Activated CD4-positive, alpha-beta T cell treated with anti-CD3 and anti-CD28 coated beads, Interleukin-2, Interleukin-6, amounts not matched to agents 100 ng/mL and 50 ng/mL, durations not matched to agents 16 hours and 8 hours (primary cell): ENCODE data around the gene VASH2.
"Not testable (repeated sequence)": the region's sequence is repeated elsewhere in the genome, so short reads cannot be mapped to it uniquely, and the experiment has no call there.

Source experiments
- DNase-seq: peaks from one replicate; pipeline ENCODE4 v3.0.0-alpha.2; 2020

VASH2 gene

DNA sequence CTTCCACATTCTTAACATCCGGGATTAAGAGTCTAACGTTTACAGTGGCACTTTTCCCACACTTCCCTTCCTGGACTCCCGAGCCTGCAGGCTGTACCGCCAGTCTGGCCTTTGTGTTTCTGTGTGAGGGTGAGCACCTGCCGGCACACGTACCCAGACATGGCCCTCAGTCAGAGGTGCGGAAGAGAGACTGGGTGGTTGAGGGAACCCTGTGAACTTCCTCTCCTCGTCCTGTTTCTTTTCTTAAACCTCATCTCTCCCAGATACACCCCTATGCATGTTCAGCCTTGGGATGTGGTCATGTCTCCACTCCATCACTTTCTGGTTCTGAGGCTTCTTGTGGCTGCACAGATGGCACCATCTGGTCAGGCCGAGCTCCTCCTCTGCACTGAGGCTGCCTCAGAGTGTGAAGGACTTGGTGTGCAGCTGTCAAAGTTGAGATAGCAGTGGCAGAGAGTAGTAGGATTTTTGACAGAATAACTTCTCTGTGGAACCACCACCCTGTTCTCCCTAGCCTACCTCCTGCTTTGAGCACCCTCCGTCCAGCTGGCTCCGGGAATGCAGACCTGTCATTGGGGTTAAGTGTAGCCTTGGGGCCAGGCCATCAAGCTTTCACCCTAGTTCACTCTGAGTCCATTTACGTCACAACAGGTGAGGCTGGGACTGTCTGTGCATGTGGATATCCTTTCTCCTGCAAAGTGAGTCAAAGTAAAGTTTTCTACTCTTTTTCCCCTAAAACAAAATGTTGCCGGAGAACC, 31.4 kb downstream of the VASH2 start:
- peak; percentile 24 for DNase-seq

DNA sequence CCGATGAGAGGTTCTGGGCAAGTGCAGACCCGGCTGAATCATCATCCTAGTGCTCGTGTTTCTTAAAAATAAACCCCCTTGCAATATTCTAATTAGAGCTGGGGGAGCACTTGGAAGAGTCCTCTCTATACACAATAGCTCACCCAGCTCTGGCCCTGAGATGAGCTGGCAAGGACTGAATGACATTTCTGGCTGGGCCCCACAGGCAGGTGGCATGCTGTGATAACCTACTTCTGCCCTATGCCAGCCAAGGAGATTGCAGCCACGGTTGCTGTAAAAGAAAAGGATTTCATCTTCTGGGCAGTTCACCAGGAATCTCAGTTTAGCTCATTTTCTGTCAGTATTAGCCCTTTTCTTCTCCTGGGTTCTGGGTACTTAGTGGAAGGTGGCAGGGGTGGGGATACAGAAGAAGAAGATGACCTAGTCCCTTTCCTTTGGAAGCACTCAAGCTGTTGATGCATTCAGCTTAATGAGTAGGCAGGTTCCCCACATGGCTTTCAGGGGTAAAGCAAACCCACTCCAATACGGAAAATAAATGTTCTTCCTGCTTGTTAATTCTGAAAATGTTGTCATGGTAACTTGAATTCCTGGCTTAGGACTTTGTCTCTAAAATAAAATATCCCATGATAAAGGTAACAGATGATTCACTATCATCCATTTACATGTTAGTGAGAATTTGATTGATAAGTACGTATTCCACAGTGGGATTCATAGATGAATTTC, 32.2 kb downstream of the VASH2 start:
- no peak for DNase-seq

DNA sequence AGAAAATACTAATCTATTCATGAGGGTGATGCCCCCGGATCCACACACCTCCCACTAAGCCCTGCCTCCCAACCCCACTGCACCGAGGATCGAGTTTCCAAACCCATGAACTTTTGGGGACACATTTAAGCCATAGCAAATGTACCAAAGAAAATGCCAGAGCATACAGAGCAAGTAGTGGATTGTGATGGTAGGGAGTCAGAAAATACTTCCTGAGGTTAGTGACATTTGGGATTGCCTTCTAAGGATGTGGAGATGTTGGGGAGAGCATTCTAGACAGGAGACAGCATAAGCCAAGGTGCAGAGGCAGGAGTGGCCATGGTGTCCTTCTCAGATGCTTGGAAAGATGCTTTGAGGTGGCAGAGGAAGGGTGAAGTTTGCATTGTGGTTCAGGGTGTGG, 33.1 kb downstream of the VASH2 start:
- no peak for DNase-seq

DNA sequence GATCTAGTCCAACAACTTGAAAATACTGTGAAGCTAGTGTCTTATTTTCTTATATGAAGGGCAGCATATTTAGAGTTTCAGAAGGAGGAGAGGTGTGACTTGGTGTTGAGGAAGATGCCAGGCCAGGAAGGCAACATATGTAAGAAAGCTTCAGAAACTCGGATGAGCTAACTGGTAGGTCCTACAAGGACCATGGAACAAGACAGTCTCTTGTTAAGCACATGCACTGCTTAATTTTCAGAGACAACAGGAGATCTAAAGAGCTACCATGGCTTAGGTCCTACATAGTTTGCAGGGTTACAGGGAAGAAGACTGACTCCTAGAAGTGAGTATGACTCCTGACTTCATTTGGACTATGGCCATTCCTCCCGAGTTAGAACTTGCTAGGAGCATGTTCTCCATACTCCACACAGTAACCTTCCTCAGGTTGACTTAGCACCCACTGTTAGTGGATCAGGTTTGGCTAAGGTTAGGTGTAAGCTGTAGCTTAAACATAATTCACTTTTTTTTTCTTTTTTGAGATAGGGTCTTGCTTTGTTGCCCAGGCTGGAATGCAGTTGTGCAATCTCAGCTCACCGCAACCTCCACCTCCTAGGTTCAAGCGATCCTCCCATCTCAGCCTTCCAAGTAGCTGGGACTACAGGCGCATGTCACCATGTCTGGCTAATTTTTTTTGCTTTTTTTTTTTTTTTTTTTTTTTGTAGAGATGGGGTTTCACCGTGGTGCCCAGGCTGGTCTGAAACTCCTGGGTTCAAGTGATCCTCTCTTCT, 34.4 kb downstream of the VASH2 start:
- DNase-seq: no peak

DNA sequence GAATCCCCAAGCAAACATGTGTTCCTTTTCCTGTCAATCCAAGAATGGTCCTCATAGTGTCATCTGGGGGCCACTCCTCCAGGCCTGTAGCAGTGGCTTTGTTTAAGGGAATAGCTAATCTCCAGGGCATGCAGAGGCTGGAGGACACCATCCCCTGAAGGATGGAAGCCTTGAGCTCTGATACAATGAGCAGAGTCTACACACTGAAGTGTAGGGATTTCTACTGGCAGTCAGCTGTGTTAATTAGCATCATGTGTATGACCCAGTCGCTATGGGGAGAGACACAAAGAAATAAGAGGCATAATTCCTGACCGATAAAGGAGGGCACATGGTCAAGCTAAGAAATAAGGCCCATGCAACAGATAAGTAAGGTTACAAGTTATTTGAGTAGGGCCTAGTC, 36.2 kb downstream of the VASH2 start:
- DNase-seq: no peak

DNA sequence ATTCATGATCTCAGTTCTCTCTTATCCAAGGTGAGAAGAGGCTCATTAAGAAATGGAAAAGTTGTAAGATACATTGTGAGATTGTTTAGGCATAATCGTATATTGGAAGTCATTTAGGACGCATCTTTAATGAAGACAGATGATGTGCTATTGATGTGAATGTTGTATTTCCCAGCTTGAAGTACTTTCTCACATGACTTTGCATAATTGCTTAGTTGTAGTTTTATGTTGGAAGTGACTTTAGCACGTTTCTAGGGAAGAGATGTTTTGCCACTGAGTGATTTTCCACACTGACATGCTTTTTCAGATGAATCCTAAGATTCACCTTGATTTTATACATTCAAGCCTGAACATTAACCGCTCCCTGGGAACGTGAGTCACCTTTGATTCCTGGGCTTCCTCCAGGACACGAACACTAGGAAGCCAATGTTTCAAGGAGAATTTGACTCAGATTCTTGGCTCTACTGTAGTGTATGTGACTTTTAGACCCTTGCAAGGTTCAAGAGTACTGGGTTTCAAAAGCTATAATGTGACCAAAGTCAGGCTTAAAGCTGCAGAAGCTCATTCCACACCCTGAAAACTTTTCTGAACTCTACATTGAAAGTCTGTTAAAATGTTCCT, 37.5 kb downstream of the VASH2 start:
- no peak for DNase-seq

DNA sequence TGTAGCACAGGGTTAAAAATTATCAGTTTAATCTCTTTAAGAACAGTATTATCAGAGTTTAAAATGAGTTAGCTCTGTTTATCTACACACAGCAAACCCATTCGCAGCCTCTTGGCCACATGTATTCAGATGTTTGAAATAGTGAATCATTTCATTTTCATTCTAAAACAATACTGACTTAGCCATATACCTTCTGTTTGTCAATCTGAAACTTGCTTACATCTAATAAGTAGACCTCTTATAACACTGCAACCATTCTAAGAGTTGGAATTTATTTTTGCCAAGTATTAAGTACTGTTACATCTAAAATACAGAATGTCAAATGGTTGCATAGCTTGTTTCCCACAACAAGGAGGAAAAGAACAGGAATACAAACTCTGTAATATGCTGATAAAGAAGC, 39.9 kb downstream of the VASH2 start:
- DNase-seq: no peak

DNA sequence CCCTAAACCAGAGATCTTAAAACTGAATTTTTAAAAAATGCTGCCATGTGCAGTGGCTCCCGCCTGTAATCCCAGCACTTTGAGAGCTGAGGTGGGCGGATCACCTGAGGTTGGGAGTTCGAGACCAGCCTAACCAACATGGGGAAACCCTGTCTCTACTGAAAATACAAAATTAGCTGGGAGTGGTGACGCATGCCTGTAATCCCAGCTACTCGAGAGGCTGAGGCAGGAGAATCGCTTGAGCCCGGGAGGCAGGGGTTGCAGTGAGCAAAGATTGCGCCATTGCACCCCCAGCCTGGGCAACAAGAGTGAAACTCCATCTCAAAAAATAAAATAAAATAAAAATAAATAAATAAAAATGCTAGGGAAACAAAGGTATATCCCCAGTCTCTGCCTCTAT, 43.6 kb downstream of the VASH2 start:
- not testable (repeated sequence) for DNase-seq

DNA sequence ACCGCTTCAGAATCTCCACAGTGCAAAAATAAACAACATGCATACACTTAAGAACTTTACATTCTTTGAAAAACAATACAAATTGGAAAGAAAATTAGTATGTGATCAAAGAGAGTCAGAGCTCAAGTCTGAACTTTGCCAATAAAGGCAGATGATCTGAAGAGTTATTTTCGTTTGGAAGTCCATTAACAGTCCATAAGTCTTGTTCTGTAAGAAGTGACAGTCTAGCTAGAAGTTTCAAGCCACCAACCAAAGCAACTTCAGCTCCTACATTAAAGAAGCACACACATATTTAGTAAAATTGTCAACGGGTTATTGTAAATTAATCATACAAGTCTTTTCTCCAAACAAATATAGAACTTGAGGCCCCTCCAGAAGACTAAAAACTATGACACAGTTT, 44.6 kb downstream of the VASH2 start:
- DNase-seq: no peak

DNA sequence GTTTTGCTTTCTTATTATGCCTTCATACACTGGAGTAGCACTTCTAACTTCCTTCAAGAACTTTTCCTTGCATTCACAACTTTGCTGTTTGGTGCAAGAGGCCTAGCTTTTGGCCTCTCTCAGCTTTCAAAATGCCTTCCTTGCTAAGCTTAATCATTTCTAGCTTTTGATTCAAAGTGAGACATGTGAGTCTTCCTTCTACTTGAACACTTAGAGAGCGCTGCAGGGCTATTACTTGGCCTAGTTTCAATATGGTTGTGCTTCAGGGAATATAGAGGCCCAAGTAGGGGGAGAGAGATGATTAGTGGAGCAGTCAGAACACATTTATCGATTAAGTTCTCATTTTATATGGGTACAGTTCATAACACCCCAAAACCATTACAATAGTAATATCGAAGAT, 52.9 kb downstream of the VASH2 start:
- DNase-seq: peak; percentile 88

DNA sequence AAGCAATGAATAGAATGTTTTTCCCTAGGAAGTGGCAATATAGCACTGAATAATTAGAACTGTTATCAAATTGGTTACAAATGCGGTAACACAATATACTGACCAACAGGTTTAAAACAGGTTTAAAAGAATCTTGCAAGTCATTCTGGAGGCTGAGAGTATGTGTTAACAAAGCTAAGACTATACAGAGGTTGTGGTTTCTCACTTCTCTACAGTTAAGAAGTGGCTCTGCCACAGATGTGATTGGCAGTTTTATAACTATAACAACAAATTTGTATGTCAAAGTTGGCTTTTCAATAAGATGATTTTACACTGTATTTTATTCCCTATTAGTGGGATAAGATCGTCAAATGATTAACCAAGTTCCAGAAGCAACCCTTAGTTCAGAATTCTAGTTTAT, 58.2 kb downstream of the VASH2 start:
- DNase-seq: peak; percentile 60

DNA sequence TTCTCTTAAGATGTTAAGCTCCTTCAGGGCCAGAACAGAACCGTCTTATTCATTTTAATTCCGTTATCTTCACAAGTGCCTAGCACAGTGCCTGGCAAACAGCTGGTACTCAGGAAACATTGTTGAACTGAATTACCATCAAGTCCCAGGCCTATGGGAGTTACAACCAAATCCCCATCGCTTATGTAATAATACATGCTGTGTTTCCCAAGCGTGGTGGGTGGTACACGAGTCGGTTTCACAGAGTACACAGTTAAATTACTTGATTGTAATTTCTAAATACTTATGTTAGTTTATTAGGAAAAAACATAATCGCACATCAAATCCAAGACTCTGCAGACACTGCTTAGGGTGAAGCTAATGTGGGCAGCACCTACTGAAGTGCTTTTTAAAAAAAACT, 64.3 kb downstream of the VASH2 start:
- peak; percentile 14 for DNase-seq

DNA sequence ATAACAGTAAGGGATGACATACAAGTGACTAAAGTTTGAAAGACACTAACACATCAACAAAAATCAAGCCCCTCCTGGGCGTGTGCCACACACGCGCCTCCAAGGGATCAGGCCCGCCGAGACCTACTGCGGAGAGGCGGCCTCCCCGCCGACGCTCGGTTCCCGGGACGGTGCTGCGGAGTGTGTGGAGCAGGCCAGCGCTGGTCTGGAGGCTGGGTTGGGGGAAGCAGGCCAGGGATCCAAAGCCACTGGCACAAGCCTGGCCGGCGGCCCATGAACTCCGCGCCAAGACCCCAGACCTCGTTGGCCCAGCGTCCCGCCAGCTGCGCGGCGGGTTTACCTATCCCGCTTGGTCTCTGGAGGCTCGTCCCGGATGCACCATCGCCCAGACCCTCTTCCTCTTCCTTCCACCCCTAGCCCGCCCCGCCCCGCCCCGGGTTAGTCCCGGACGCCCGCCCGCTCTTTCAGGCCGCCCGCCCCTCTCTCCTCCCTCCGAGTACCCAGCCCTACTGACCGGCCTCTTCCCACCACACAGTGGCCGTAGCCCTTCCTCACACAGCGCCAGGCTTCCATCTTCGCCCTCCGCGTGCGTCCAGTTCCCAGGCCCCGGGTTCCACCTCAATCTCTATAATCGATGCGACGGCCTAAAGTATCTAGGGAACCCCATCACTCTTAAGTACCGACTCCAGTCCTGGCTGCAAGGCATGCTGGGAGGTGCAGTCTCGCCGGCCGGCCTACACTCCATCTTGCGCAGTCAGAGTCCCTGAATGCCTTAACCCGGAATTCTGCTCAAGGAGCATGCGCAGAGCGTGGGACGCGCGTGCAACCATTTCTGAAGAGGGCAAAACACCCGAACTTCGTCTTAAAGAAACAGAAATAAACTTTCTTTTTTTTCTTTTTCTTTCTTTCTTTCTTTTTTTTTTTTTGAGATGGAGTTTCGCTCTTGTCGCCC, 65.0 kb downstream of the VASH2 start, which contains the start of gene ANGEL2:
ANGEL2 (minus strand) TSS at position 769 of the 952 bp plus-strand sequence; CDS start at position 573, 196 bp downstream.
- DNase-seq: peak; percentile 97

DNA sequence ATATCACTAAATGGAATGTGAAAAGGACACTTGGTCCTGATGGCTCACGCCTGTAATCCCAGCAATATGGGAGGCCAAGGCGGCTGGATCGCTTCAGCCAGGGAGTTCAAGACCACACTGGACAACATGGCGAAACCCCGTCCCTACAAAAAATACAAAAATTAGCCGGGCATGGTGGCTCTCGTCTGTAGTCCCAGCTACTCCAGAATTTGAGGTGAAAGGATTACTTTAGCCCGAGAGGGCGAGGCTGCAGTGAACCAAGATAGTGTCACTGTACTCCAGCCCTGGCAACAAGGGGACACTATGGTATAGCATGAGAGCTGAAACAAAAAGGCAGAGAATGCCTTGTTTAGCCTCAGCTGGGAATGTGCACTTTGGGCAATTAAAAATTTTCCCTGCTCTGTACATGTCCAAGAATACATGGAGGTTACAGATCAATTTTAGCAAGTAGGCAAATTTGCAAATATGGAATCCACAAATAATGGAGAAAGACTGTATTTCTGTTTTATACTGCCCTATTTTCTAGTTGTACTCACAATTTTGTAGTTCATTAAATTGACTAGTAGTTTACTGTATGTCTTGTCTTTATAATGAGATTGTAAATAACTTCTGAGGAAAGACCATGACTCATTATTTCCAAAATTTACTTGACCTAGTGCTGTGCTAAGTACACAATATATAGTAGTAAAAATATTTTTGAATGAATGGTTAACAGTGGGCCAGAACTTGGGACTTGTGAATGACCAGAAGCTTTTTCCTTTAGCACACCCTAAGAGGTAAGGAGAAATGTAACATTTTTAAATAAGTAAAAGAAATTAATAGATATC, 67.3 kb downstream of the VASH2 start:
- no peak for DNase-seq

DNA sequence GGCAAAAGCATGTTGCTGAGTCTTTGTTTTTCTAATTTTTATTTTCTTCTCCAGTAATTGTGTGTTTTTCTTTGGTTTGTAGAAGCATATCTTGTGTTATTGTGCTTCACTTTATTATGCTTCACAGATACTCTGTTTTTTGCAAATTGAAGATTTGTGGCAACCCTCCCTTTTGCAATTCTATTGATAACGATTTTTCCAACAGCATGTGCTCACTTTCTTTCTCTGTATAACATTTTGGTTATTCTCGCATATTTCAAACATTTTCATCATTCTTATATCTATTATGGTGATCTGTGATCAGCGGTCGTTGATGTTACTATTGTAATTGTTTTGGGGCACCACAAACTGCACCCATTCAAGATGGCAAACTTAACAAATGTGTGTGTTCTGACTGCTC, 69.1 kb downstream of the VASH2 start:
- DNase-seq: no peak

DNA sequence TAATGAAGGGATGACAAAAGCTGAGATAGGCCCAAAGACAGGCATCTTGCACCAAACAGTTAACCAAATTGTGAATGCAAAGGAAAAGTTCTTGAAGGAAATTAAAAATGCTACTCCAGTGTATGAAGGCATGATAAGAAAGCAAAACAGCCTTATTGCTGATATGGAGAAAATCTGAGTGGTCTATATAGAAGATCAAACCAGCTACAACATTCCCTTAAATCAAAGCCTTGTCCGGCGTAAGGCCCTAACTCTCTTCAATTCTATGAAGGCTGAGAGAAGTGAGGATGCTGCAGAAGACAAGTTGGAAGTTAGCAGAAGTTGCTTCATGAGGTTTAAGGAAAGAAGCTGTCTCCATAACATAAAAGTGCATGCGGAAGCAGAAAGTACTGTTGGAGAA, 69.7 kb downstream of the VASH2 start:
- DNase-seq: no peak

DNA sequence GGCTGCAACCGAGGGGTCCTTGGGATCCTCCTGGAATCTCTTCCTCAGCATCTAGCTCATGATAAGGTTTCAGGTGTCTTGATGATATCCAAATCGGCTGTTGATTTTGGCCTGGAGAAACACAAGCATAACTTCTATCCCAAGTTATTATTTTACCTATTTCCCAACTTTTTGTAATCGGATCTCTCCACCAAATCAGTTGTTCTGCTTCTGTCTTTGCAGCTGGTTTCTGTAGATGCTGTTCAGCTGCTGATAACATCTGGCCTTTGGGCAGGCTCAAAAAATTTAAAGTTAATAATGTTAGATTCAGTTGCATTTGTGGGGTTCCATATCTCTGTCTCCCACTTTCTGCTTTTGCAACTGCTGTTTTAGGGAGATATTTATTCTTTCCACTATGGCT, 76.7 kb downstream of the VASH2 start:
- not testable (repeated sequence) for DNase-seq

DNA sequence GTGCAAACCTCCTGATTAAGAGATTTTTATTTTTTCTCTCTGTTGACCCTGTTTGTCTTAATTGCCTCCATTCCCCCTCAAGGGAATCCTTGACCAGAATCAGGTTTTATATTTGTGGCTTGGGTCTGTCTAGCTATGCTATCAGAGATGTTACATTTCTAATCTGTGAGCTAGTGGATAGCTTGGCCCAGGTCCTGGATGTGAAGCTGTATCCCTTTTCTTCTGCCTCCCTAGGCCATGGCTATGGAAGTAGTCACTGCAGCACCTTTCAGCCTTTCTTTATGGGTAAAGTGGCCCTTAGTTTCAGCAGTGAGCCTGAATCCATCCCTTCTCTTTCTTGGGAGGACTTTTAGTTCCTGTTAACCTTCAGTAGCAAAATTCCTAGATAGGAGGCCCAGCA, 82.3 kb downstream of the VASH2 start:
- DNase-seq: no peak

DNA sequence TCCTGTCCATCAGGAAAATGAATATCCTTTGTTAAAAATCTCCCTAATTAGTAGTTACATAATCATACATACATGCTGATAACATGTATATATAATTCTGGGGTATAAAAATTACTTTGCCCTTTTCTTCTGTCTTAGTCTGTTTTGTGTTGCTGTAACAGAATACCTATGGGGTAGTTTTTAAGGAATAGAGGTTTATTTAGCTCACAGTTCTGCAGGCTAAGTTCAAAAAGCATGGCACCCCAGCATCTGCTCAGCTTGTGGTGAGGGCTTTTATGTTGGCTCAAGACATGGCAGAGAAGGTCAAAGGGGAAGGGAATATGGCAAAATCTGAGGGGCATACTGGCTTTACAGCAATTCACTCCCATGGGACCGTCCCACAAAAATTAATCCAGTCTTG, 84.4 kb downstream of the VASH2 start:
- DNase-seq: no peak

DNA sequence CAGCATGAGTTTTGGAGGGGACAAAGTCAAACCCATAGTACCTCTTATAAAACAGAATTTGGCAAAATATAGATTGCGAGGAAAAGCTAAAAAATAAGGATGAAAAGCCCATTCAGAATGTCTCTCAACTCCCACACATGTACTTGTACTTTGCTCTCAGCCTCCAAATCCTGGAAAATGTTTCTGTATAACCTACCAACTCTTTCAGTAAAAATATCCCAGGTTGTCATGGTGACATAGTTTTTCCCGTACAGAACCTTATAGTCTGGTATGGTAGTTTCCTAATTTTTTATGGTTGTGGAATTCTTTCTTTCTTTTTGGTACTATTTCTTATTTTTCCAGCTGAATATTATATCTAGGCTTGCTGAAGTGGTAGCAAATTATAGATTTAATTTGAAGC, 85.2 kb downstream of the VASH2 start:
- DNase-seq: no peak
